Stimulated activated CD8-positive, alpha-beta memory T cell treated with anti-CD3 and anti-CD28 coated beads, Interleukin-15, amount 100 ng/mL, for 48 hours (primary cell): ENCODE results near the gene FGFR2.

Experiments
- DNase-seq, 2 donors: peaks; one replicate each; pipeline ENCODE4 v3.0.0-alpha.2; 2020; ENCODE audit warnings: low read depth in 2 of 2

Gene FGFR2

GRCh38 chr10:121493521-121493920 is 104.7 kb downstream of the FGFR2 start:
- no peak for DNase-seq

GRCh38 chr10:121490871-121491519 is 107.2 kb downstream of the FGFR2 start:
- DNase-seq, result no peak

- no peak for DNase-seq
Observed at GRCh38 chr10:121485436-121486139, 112.7 kb downstream of the FGFR2 start.

- no peak for DNase-seq
Observed at GRCh38 chr10:121484816-121485215, 113.4 kb downstream of the FGFR2 start.

DNA sequence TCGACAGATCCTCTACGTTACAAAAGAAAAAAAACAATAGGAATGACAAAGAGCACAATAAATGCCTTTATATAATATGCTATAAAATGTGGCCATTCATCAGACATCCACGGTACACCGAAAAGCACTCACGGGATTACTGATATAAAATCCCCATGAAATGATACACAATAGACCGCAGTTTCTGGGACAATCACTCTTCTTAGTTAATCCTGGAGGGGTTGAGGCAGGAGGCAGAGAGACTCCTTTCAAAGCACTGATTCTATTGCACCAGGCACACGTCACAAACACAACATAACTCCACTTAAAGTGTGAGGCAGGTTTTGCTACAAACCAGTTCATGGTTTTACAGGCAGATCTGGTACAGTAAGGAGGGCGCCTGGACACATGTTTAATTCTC is 113.8 kb downstream of the FGFR2 start:
- DNase-seq, result no peak

GRCh38 chr10:121481180-121481579 is 117.1 kb downstream of the FGFR2 start:
- no peak for DNase-seq

- no peak for DNase-seq
Observed at GRCh38 chr10:121478556-121478955, 119.7 kb downstream of the FGFR2 start.

GRCh38 chr10:121469797-121470606 is 128.2 kb downstream of the FGFR2 start:
- DNase-seq, result no peak

DNA sequence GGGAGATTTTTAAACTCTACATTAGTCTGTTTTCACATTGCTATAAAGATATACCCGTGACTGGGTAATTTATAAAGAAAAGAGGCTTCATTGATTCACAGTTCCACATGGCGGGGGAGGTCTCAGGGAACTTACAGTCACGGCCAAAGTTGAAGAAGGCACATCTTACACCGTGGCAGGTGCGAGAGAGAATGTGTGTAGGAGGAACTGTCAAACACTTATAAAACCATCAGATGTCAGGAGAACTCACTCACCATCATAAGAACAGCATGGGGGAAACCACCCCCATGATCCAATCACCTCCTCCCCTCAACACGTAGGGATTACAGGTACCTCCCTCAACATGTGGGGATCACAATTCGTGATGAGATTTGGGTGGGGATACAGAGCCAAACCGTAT is 129.5 kb downstream of the FGFR2 start:
- DNase-seq, result no peak

GRCh38 chr10:121466424-121466823 is 131.8 kb downstream of the FGFR2 start:
- DNase-seq, result no peak

- no peak for DNase-seq
Observed at GRCh38 chr10:121465215-121465614, 133.0 kb downstream of the FGFR2 start.

- no peak for DNase-seq
Observed at GRCh38 chr10:121464517-121464916, 133.7 kb downstream of the FGFR2 start.

DNA sequence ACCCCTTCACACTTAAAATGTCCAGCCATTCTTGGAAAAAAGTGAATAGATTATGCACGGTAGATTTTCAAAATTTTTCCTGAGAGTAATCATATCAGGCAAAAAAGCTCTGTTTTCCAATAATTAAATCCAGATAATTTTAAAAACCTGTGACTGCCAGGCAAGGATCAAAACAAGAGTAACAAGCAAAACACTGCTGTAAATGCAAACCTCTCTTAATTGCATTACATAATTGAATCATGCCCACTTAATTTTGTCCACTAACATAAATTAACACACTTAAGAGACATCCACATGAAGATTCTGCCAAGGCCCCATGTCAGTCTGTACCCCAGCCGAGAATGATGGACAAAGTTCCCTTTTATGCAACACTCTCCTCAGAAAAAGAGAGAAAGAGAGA is 135.3 kb downstream of the FGFR2 start:
- DNase-seq, result no peak

DNA sequence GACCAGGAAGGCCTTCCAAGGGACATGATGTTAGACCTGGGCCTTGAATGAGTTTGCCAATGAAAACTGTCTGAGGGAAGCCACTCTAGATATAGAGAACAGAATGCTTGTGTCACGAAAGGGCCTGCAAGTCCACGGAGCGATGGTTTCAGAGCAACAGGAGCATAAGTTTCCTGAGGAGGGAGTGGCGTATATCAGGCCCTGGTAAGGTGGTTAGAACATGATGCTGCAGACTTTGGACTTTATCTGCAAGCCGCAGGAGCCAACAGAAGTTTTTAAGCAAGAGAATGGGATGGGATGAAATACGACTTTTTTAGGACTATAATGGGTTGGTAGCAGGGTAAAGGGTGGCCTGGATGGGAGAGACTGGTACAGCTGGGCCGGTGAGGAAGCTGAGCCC is 136.0 kb downstream of the FGFR2 start:
- DNase-seq, result no peak

GRCh38 chr10:121461307-121461706 is 136.9 kb downstream of the FGFR2 start:
- DNase-seq, result no peak

GRCh38 chr10:121460733-121461132 is 137.5 kb downstream of the FGFR2 start:
- DNase-seq, result no peak

DNA sequence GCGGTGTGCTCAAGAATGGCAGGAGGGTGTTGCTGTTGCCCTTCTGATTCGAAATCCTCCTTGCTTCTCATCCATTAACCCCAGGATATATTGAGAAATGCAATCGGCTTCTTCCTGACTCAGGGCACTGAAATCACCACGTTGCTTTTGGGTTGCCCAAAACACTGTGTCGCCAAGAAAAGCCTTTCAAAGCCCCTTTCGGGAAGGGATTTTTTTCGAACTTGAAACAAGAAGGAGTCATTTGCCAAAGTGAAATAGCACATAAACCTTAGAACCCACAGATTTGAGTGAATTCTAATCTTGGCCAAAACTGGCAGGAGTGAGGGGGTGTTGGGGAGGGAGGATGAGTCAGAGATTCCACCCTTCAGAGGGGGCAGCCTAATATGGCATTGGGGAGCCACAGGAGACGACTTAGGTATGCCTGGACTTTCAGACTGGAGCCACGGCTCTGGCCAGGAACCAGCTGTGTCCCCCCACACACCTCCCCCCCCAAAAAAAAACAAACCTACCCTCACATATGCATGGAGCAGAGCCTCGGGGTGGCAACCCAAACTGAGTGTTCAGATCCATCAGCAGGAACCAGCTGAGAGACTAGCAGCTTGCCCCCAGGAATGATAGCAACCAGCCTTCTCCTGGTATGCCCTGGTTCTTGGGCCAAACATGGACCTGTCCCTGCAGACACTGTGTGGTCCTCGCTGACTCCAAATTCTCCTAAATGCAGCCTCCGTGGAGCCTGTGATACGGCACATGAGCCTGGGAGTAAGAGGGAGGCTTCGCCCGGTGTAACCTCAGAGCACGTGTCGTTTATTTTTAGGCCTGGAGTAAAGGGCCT is 138.4 kb downstream of the FGFR2 start:
- no peak for DNase-seq

DNA sequence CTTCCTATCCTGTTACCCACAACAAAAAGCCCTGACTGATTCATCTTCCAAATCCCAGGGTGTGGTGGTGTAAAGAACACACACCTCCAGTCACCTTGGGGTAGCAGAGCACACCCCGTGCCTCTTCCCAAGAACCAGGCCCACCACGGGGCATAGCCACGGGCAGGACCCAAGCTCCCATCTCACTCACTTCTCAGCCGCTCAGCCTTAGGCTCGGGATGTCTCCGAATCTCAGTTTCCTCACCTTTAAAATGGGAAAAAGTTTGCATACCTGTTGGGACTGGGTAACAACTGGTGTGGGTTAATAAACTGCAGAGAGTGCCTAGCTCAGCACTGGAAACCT is 139.0 kb downstream of the FGFR2 start:
- DNase-seq, result no peak

DNA sequence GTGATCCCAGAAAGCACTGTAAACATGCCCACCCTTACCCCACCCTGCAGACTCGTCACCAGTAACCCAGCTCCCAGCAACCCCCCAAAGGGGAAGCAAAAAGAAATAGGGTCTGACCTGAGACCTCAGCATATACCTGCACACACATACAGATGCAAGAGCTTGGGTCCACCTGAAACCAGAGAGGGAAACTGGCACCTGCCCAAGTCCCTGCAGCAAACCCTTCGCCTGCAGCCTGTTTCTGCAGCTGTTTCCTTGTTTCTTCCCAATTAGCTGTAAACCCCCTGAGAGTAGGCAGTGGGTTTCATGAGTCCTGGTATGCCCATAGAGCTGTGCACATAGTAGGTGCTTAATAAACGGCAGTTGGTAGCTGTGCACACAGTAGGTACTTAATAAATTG is 140.5 kb downstream of the FGFR2 start:
- no peak for DNase-seq

DNA sequence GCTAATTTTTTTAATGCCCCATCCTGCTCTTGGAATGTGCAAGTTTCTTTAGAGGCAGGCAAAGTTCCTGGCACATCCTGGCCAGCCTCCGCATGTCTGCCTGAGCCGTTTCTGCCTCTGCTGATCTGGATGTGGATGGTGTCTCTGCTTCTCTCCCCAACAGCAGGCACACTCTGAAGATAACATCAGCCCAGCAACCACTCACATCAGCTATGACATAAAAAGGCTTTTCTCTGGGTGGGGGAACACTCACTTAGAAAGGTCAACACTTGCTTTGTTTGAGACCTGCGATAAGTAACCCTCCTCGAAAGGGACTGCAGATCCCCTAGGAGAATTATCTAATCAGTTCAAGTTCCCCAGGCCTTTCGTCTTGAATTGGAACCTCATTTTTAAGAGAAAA is 142.9 kb downstream of the FGFR2 start:
- no peak for DNase-seq

GRCh38 chr10:121454781-121455180 is 143.5 kb downstream of the FGFR2 start:
- DNase-seq, result no peak

DNA sequence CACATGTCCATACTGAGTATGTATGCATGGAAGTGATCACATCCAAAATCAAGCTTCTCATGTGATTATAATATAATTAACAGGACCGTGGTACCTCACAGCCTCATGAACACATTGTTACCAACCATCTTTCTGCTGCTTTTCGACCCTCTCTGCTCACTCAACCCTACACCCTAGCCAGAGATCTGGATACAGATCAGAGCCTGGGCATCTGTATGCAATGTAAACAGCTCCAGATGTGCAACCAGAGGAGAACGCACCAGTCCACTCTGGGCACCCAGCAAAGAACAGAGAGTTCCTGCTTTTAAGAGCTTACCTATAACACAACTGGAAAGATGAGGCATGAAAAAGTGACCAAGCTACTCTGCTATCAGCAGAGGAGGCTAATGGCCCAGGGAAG is 145.1 kb downstream of the FGFR2 start:
- DNase-seq, result no peak
